NB4 (cell line): Measurements from ENCODE around the gene SLC12A2.

ENCODE experiments used
- DNase-seq: peaks from one replicate; pipeline ENCODE4 v3.0.0; 2010; ENCODE audit warnings: low read depth
- H3K4me3 ChIP-seq: one replicate; pipeline ENCODE4 v1.5.1; 2011; ENCODE audit warnings: mild to moderate bottlenecking, low read depth, low read length, moderate library complexity
- MYC ChIP-seq: IDR thresholded peaks from 2 replicates; pipeline ENCODE4 v1.6.1; 2011; ENCODE audit warnings: low read depth, low read length
- POLR2A ChIP-seq: IDR thresholded peaks from 2 replicates; pipeline ENCODE4 v1.6.1; 2011; ENCODE audit warnings: mild to moderate bottlenecking; ENCODE audit not compliant: insufficient read length; ENCODE audit errors: extremely low read depth
- TF ChIP-seq, protein P1 (sequence below): IDR thresholded peaks from 2 replicates; pipeline ENCODE4 v1.6.1; 2011; ENCODE audit warnings: low read depth, low read length
- TF ChIP-seq, protein P2 (sequence below): IDR thresholded peaks from one replicate; pipeline ENCODE4 v1.5.1; 2012; ENCODE audit warnings: low read depth, low read length

Gene SLC12A2

DNA sequence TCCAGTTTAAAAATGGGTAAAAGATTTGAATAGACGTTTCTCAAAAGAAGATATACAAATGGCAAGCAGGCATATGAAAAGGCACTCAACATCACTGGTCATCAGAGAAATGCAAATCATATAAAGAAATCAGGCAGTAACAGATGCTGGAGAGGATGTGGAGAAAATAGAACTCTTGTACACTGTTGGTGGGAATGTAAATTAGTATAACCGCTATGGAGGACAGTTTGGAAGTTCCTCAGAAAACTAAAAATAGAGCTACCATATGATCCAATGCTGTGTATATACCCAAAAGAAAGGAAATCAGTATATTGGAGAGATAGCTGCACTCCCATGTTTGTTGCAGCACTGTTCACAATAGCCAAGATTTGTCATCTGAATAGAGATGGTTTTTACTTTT, 42.7 kb downstream of the SLC12A2 start:
- H3K4me3 ChIP-seq, result no peak overlapping the region
- DNase-seq, result no peak
- no peak for TF ChIP-seq POLR2A
- TF ChIP-seq MYC, result no peak
- TF ChIP-seq, protein P1, sequence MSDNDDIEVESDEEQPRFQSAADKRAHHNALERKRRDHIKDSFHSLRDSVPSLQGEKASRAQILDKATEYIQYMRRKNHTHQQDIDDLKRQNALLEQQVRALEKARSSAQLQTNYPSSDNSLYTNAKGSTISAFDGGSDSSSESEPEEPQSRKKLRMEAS, result no peak

- DNase-seq, result no peak
- H3K4me3 ChIP-seq, result no peak overlapping the region
- TF ChIP-seq, protein P1, result no peak
- TF ChIP-seq, protein P2, sequence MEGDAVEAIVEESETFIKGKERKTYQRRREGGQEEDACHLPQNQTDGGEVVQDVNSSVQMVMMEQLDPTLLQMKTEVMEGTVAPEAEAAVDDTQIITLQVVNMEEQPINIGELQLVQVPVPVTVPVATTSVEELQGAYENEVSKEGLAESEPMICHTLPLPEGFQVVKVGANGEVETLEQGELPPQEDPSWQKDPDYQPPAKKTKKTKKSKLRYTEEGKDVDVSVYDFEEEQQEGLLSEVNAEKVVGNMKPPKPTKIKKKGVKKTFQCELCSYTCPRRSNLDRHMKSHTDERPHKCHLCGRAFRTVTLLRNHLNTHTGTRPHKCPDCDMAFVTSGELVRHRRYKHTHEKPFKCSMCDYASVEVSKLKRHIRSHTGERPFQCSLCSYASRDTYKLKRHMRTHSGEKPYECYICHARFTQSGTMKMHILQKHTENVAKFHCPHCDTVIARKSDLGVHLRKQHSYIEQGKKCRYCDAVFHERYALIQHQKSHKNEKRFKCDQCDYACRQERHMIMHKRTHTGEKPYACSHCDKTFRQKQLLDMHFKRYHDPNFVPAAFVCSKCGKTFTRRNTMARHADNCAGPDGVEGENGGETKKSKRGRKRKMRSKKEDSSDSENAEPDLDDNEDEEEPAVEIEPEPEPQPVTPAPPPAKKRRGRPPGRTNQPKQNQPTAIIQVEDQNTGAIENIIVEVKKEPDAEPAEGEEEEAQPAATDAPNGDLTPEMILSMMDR, result no peak
- no peak for TF ChIP-seq POLR2A
- TF ChIP-seq MYC, result no peak
These were observed 48.9 kb downstream of the SLC12A2 start for GRCh38 chr5:128132499-128132898.

DNA sequence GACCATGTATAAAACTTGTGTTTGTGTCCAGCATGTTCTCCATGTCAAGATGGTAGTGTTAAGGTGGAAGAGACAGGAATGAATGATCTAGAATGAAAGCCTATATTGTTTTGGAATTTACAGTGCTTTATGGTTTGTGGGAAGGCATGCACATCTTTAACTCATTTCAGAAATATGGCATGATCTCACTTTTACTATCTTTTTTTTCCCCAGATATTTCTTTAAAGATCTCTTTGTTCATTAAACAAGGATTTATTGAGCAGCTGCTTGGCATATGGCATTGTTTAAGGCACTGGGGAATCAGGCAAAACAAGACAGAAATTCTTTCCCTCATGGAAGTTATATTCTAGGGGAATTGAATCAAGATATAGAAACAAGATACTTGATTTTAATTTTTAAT, 51.7 kb downstream of the SLC12A2 start:
- no peak overlapping the region for H3K4me3 ChIP-seq
- DNase-seq, result no peak
- TF ChIP-seq, protein P2, result no peak
- no peak for TF ChIP-seq MYC
- TF ChIP-seq POLR2A, result no peak
- TF ChIP-seq, protein P1, result no peak

DNA sequence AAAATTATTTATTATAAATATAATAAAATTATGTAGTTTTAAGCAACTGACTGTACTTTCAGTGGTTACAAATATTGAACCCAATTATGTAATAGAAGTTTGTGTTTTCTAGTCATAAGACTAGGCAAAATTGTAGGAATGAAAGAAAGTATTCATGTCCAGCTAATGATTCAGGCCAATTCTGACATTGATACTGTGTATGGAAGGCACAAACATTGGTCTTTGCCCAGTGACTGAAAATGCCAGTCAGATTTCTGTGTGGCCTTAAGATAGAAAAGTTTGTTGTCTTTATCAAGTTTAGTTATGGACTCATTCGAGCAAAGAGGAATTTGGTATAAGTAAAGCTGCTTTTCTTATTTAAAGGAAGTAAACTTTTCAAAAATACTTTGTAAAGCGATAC, 60.3 kb downstream of the SLC12A2 start:
- no peak overlapping the region for H3K4me3 ChIP-seq
- no peak for DNase-seq
- TF ChIP-seq, protein P2, result no peak

- no peak for DNase-seq
- H3K4me3 ChIP-seq, result no peak overlapping the region
- TF ChIP-seq, protein P2, result no peak
These were observed 60.9 kb downstream of the SLC12A2 start for GRCh38 chr5:128144491-128144890.

GRCh38 chr5:128146671-128147070, 63.1 kb downstream of the SLC12A2 start:
- no peak for DNase-seq
- TF ChIP-seq, protein P2, result no peak
- TF ChIP-seq POLR2A, result no peak
- TF ChIP-seq MYC, result no peak
- TF ChIP-seq, protein P1, result no peak
- no peak overlapping the region for H3K4me3 ChIP-seq

DNA sequence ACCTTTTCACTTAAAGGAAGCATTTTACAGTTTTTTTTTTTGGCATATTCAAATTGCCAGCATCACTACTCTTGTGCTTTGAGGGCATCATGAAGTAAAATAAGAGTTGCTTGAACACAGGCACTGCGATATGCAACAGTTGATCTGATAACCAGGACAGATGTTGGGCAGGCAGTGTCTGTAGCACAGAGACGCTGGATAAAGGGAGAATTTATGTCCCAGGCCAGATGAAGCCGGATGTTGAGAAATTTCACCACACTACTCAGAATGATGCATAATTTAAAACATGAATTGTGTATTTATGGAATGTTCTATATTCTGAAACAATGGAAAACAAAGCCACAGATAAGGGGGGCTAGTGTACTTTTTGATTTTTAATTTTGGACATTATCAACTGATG, 71.4 kb downstream of the SLC12A2 start:
- H3K4me3 ChIP-seq, result no peak overlapping the region
- TF ChIP-seq, protein P2, result no peak
- TF ChIP-seq MYC (no peak), POLR2A (no peak)
- TF ChIP-seq, protein P1, result no peak
- no peak for DNase-seq
